Upper lobe of left lung (tissue), 4 donors: ENCODE results near the gene LARGE1.

ENCODE experiments used
- CTCF ChIP-seq, 6 experiments: fragments of 450-650 bp in 4 of 6; fragments of 200-600 bp in 2 of 6; sonication (generic) in 2 of 6; IDR thresholded peaks; one replicate each; pipeline ENCODE4 v1.5.1; 2016 to 2019; ENCODE audit warnings: antibody characterized with exemption in 6 of 6
- POLR2A ChIP-seq, 4 donors: fragments of 450-650 bp; IDR thresholded peaks; one replicate each; pipeline ENCODE4 v1.5.1; 2016 to 2017; ENCODE audit warnings: antibody characterized with exemption in 4 of 4, mild to moderate bottlenecking in 2 of 4
- POLR2AphosphoS5 ChIP-seq, 2 donors: sonication (generic); formaldehyde crosslinking; IDR thresholded peaks; one replicate each; pipeline ENCODE4 v1.5.1; 2017; ENCODE audit warnings: antibody characterized with exemption in 2 of 2

GRCh38 chr22:33684087-33684486 is 236.2 kb downstream of the LARGE1 start:
- TF ChIP-seq CTCF (IDR thresholded peaks at IDR 0.05) (no peak), POLR2AphosphoS5 (IDR thresholded peaks at IDR 0.05) (no peak), POLR2A (IDR thresholded peaks at IDR 0.05) (no peak)
